Measurements from ENCODE around the gene SAMD4B. TPM values are rescaled to one million over a fixed set of nuclear protein-coding genes. Genes with fewer than 3 reads are reported as not detected.

Gene SAMD4B
- total and polyA plus RNA-seq, 9 of the 15 experiments (the other 6 are each of a cell fraction or from before 2014, with no cell fraction given) = 3.4 to 90.5 (median 38.0) TPM

- TF ChIP-seq ZNF407 (IDR thresholded peaks at IDR 0.05; ENCODE audit: low read depth) (no peak), HMGN3 (IDR thresholded peaks at IDR 0.05; ENCODE audit: borderline replicate concordance, extremely low read depth, insufficient read length, low read depth, low read length) (peak; percentile 8), ZBTB7A (IDR thresholded peaks at IDR 0.05; ENCODE audit: borderline replicate concordance, control insufficient read depth, low read depth, low read length) (peak; percentile 36; the same call in 1 of the 2 replicates), E2F1 (CRISPR knock-in tag; IDR thresholded peaks at IDR 0.05) (no peak), RBM22 (IDR thresholded peaks at IDR 0.05; ENCODE audit: low read depth, low read length, poor library complexity, severe bottlenecking) (no peak)
Measured at GRCh38 chr19:39408392-39409207, 66.4 kb downstream of the SAMD4B start (continued).

Data from K562 (cell line).